HG02610 (cell line): ENCODE data around the gene STARD8.
"Not testable (repeated sequence)": the region's sequence is repeated elsewhere in the genome, so short reads cannot be mapped to it uniquely, and the experiment has no call there.

Experiments
- ATAC-seq: cut with Tn5 transposase; IDR thresholded peaks from one replicate; pipeline ENCODE4 v1.9.1; 2021; ENCODE audit warnings: mild to moderate bottlenecking, moderate library complexity; ENCODE audit not compliant: unreplicated experiment

STARD8 gene

GRCh38 chrX:68654693-68655092 is 7.2 kb downstream of the STARD8 start:
- no peak for ATAC-seq

GRCh38 chrX:68656473-68656872 is 9.0 kb downstream of the STARD8 start:
- ATAC-seq = not testable (repeated sequence)

GRCh38 chrX:68658530-68658929 is 11.1 kb downstream of the STARD8 start:
- no peak for ATAC-seq

- ATAC-seq = no peak
Observed at GRCh38 chrX:68659385-68659784, 11.9 kb downstream of the STARD8 start.

- no peak for ATAC-seq
Observed at GRCh38 chrX:68659786-68660185, 12.3 kb downstream of the STARD8 start.

- no peak for ATAC-seq
Observed at GRCh38 chrX:68660746-68661145, 13.3 kb downstream of the STARD8 start.

GRCh38 chrX:68665502-68665901 is 18.0 kb downstream of the STARD8 start:
- no peak for ATAC-seq

- ATAC-seq = no peak
Observed at GRCh38 chrX:68666580-68666979, 19.1 kb downstream of the STARD8 start.

- ATAC-seq = no peak
Observed at GRCh38 chrX:68669094-68669860, 21.8 kb downstream of the STARD8 start.

- no peak for ATAC-seq
Observed at GRCh38 chrX:68669871-68670270, 22.4 kb downstream of the STARD8 start.

GRCh38 chrX:68671221-68671620 is 23.8 kb downstream of the STARD8 start:
- no peak for ATAC-seq

GRCh38 chrX:68672581-68673318 is 25.3 kb downstream of the STARD8 start:
- ATAC-seq = no peak

- no peak for ATAC-seq
Observed at GRCh38 chrX:68675571-68675970, 28.1 kb downstream of the STARD8 start.

- ATAC-seq = no peak
Observed at GRCh38 chrX:68676335-68676734, 28.9 kb downstream of the STARD8 start.

- ATAC-seq = no peak
Observed at GRCh38 chrX:68677998-68678397, 30.5 kb downstream of the STARD8 start.

- ATAC-seq = peak; percentile 64
Observed at GRCh38 chrX:68681443-68681941, 34.0 kb downstream of the STARD8 start.

- no peak for ATAC-seq
Observed at GRCh38 chrX:68682790-68683189, 35.3 kb downstream of the STARD8 start.

- no peak for ATAC-seq
Observed at GRCh38 chrX:68683580-68683979, 36.1 kb downstream of the STARD8 start.

GRCh38 chrX:68684291-68684918 is 36.9 kb downstream of the STARD8 start:
- no peak for ATAC-seq

- ATAC-seq = no peak
Observed at GRCh38 chrX:68684919-68685304, 37.4 kb downstream of the STARD8 start.

- ATAC-seq = no peak
Observed at GRCh38 chrX:68685685-68686084, 38.2 kb downstream of the STARD8 start.
